HG03097 (cell line): ENCODE data around the gene RANGRF.

Experiments
- ATAC-seq: cut with Tn5 transposase; IDR thresholded peaks from one replicate; pipeline ENCODE4 v1.9.1; 2021; ENCODE audit not compliant: unreplicated experiment, low FRiP score

The RANGRF gene

GRCh38 chr17:8273884-8274444 is 14.5 kb upstream of the RANGRF start:
- ATAC-seq: no peak

GRCh38 chr17:8274816-8275215 is 13.7 kb upstream of the RANGRF start:
- ATAC-seq: no peak

- no peak for ATAC-seq
Measured at GRCh38 chr17:8275421-8276290, 12.8 kb upstream of the RANGRF start.

- no peak for ATAC-seq
Measured at GRCh38 chr17:8277317-8277716, 11.2 kb upstream of the RANGRF start.

- ATAC-seq: no peak
Measured at GRCh38 chr17:8282345-8282744, 6.1 kb upstream of the RANGRF start.

GRCh38 chr17:8283356-8283755 is 5.1 kb upstream of the RANGRF start:
- no peak for ATAC-seq

- ATAC-seq: no peak
Measured at GRCh38 chr17:8284126-8284525, 4.3 kb upstream of the RANGRF start.

- no peak for ATAC-seq
Measured at GRCh38 chr17:8285270-8286181, 2.9 kb upstream of the RANGRF start.

- ATAC-seq: no peak
Measured at GRCh38 chr17:8287651-8288335, 677 bp upstream of the RANGRF start.

- ATAC-seq: no peak
Measured at GRCh38 chr17:8289103-8289397, 580 bp downstream of the RANGRF start.

- no peak for ATAC-seq
Measured at GRCh38 chr17:8290043-8290442, 1.6 kb downstream of the RANGRF start.

GRCh38 chr17:8292639-8293395 is 4.3 kb downstream of the RANGRF start:
- no peak for ATAC-seq

GRCh38 chr17:8294361-8294760 is 5.9 kb downstream of the RANGRF start:
- ATAC-seq: no peak

- ATAC-seq: no peak
Measured at GRCh38 chr17:8294814-8295316, 6.4 kb downstream of the RANGRF start.

GRCh38 chr17:8300226-8300625 is 11.8 kb downstream of the RANGRF start:
- ATAC-seq: no peak

- peak; percentile 67 for ATAC-seq
Measured at GRCh38 chr17:8300627-8301242, 12.3 kb downstream of the RANGRF start.

- ATAC-seq: no peak
Measured at GRCh38 chr17:8310601-8311123, 22.2 kb downstream of the RANGRF start.

- no peak for ATAC-seq
Measured at GRCh38 chr17:8311131-8311790, 22.8 kb downstream of the RANGRF start.

- ATAC-seq: no peak
Measured at GRCh38 chr17:8312251-8312650, 23.8 kb downstream of the RANGRF start.
